Measurements from ENCODE around the gene FAM90A26.
"Not testable (repeated sequence)": the region's sequence is repeated elsewhere in the genome, so short reads cannot be mapped to it uniquely, and the experiment has no call there.

FAM90A26 gene, protein sequence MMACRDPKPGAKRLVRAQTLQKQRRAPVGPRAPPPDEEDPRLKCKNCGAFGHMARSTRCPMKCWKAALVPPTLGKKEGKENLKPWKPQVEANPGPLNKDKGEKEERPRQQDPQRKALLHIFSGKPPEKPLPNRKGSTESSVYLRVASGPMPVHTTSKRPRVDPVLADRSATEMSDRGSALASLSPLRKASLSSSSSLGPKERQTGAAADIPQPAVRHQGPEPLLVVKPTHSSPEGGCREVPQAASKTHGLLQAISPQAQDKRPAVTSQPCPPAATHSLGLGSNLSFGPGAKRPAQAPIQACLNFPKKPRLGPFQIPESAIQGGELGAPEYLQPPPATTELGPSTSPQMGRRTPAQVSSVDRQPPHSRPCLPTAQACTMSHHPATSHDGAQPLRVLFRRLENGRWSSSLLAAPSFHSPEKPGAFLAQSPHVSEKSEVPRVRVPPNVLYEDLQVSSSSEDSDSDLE

DNA sequence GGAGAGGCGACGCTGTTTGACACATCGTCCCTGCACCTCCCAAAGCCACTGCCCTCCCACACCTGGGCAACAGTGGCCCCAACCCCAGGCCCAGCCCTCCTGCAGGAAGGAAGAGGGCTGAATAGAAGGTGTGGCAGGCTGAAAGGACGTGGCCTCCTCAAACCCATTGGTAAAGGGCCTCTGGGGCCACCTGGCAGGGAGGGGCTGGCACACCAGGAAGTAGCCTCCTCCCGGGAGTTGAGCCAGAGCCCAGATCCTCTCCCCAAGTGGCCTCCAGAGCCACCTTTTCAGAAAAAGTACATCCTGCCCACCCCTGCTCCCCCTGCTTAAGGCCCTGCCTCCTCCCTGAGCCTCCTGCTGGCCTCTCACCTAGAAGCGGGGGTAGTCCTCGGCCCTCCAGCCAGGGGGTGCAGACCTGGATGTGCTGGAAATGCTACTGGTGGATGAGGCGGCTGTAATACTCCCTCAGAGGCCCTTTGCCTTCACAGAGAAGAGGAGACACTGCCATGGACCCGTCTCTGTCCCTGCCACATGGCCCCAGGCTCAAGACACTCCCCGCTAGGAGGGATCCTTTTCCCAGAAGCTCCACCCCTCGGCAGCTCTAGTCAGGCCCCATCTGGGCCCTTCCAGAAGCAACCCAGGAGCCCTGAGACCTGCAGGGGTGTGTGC, at the start of gene FAM90A26:
FAM90A26 (plus strand) TSS at position 619 of the 669 bp plus-strand sequence. CDS start 2,764 bp downstream, outside the sequence.
- in situ Hi-C loops (cut with MboI; ENCODE audit: low sequenced_read_pairs) = not testable (repeated sequence)

DNA sequence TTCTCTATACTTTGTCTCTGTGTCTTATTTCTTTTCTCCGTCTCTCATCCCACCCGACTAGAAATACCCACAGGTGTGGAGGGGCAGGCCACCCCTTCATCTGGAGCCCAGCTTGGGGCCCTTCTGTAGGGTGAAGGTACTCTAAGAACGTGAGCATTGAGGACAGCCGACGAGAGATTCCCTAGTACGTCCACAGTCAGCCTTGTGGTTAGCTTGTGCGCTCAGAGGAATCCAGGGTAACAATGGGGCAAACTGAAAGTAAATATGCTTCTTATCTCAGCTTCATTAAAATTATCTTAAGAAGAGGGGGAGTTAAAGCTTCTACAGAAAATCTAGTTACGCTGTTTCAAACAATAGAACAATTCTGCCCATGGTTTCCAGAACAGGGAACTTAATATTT, 47.5 kb upstream of the FAM90A26 start:
- in situ Hi-C loops (cut with MboI; ENCODE audit: low sequenced_read_pairs) = not testable (repeated sequence)

DNA sequence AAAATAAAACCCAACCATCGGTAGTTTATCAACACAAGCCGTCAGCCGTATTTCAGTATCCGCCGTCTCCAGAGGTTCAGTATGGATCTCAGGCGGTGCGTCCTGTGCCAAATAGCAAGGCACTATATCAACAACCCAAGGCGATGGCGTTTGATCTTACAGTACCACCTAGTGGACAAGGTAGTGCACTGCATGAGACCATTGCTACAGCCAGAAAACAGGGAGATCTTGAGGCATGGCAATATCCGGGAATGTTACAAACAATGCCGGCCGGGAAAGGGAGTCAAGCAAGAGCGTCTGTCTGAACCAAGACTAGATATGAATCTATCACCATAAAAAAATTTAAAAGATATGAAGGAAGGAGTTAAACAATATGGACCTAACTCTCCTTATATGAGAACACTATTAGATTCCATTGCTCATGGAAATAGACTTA, 46.6 kb upstream of the FAM90A26 start:
- in situ Hi-C loops (cut with MboI; ENCODE audit: low sequenced_read_pairs) = not testable (repeated sequence)

DNA sequence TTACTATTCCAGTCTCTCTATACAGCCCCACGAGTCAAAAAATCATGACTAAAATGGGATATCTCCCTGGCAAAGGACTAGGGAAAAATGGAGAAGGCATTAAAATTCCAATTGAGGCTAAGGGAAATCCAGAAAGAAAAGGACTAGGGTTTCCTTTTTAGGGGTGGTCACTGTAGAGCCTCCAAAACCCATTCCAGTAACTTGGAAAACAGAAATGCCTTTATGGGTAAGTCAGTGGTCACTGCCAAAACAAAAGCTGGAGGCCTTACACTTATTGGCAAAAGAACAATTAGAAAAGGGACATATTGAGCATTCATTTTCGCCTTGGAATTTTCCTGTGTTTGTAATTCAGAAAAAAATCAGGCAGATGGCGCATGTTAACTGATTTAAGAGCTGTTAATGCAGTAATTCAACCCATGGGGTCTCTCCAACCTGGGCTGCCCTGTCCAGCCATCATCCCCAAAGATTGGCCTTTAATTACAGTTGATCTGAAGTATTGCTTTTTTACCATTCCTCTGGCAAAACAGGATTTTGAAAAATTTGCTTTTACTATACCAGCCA, 44.5 kb upstream of the FAM90A26 start:
- in situ Hi-C loops (cut with MboI; ENCODE audit: low sequenced_read_pairs) = not testable (repeated sequence)

DNA sequence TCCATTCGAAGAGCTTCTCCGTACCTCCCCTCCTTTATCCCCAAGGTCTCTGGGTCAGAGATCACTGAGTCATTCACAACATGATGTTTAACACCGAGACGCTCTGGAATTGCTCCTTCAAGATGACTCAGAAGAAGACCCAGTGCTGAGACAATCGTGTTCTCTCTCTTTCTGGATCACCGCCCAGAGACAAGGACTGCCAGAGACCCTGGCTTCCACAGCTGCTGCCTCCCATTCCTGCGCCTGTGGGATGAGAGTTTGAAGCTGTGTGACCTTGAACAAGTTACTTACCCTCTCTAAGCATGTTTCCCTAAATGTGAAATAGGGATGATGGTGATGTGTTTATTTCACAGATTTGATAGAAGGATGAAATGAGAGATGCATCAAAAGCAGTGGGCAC, 38.8 kb upstream of the FAM90A26 start:
- in situ Hi-C loops (cut with MboI; ENCODE audit: low sequenced_read_pairs) = not testable (repeated sequence)

DNA sequence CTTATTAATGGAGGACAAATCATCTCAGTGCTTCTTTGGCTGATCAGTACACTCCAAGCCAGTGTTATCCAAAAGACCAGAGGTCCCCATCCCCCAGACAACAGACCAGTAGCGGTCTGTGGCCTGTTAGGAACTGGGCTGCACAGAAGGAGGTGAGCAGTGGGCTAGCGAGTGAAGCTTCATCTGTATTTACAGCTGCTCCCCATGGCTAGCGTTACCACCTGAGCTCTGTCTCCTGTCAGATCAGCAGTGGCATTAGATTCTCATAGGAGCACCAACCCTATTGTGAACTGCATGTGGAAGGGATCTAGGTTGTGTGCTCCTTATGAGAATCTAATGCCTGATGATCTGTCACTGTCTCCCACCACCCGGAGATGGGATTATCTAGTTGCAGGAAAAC, 37.4 kb upstream of the FAM90A26 start:
- in situ Hi-C loops (cut with MboI; ENCODE audit: low sequenced_read_pairs) = not testable (repeated sequence)

DNA sequence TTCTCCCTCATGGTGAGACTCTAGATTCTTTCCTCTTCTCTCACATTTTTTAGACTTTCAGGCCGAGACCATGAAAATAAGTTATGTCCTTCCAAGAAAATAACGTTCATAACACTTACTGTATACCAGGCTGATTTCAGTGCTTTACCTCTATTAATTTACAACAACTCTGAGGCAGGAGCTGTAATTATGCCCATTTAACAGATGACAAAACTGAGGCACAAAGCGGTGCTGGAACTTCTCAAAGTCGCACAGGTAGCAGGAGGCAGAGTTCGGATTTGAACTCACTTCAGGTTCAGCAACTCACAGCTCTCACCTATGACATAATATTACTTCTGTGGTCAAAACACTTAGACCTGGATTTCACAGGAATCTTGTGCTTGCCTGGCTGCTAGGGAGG, 36.2 kb upstream of the FAM90A26 start:
- in situ Hi-C loops (cut with MboI; ENCODE audit: low sequenced_read_pairs) = not testable (repeated sequence)

DNA sequence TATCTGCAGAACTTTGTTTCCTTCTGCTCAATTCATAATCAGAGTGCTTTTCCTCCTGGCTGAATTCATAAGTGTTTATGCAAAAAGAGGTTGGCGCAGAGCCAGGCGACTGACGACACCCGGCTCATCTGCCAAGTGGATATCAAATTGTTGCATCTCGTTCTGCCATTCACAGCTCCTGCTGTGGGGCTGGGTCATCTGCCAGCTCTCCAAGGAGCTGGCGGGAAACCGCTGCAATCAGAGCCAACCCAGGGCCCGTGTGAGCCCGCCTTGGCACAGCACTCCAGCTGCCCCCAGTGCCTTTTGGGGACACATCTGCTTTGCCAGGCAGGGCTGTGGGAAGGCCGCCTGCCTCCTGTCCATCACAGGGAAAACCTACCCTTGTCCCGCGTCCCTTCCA, 35.7 kb upstream of the FAM90A26 start:
- in situ Hi-C loops (cut with MboI; ENCODE audit: low sequenced_read_pairs) = not testable (repeated sequence)

DNA sequence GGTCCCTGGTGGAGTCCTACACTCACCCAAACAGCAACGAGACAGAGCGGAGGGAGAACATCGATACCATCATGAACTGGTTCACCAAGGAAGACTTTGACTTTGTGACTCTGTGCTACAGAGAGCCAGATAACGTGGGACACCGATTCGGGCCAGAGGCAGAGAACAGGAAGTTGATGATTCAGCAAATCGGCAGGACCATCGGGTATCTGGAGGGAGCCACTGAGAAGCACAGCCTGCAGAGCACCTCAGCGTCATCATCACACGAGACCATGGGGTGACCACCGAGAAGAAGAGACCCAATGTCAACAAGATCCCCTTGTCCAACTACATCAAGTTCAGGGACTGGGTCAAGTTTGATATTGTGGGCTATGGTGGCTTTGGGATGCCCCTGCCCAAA, 29.2 kb upstream of the FAM90A26 start:
- in situ Hi-C loops (cut with MboI; ENCODE audit: low sequenced_read_pairs) = not testable (repeated sequence)

DNA sequence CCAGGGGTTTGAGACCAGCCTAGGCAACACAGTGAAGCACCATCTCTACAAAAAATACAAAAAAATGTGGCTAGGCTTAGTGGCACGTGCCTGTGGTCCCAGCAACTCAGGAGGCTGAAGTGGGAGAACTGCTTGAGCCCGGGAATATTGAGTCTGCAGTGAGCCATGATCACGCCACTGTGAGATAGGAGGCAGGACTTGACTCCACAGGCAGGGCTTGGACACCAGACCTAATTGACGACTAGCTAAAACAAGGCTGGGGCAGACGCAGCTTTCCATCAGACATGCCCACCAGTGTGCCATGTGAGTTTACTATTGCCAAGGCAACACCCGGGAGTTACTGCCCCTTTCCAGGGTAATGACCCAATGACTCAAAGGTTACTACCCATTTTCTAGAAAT, 27.4 kb upstream of the FAM90A26 start:
- in situ Hi-C loops (cut with MboI; ENCODE audit: low sequenced_read_pairs) = not testable (repeated sequence)

DNA sequence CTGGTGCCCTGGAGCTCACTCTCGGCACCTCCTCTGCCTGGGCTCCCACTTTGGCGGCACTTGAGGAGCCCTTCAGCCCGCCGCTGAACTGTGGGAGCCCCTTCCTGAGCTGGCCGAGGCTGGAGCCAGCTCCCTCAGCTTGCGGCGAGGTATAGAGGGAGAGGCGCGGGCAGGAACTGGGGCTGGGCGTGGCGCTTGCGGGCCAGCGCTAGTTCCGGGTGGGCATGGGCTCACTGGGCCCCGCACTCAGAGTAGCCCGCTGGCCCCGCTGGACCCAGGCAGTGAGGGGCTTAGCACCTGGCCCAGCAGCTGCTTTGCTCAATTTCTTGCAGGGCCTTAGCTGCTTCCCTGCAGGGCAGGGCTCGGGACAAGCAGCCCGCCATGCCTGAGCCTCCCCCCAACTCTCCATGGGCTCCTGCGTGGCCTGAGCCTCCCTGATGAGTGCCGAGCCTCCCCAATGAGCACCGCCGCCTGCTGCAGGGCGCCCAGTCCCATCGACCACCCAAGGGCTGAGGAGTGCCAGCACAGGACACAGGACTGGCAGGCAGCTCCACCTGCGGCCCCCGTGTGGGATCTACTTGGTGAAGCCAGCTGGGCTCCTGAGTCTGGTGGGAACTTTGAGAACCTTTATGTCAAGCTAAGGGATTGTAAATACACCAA, 26.7 kb upstream of the FAM90A26 start:
- in situ Hi-C loops (cut with MboI; ENCODE audit: low sequenced_read_pairs) = no loop called here

DNA sequence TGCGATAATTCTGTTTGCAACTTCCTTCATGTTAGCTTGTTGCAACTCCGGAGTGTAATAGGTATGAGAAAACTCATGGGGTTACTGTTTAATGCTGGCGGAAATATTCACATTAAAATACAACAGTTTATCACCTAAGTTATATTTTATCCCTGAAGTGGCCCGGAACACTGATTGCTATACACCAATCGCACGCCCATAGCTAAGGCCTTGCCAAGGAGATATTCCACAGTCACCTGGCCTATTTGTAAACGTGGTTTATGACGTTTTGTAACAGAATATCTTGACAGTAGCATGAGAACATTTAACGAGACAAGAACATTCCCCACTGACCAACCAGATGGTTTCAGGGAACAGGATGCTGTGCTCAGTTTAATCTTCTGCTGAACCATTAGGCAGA, 23.2 kb upstream of the FAM90A26 start:
- in situ Hi-C loops (cut with MboI; ENCODE audit: low sequenced_read_pairs) = no loop called here

DNA sequence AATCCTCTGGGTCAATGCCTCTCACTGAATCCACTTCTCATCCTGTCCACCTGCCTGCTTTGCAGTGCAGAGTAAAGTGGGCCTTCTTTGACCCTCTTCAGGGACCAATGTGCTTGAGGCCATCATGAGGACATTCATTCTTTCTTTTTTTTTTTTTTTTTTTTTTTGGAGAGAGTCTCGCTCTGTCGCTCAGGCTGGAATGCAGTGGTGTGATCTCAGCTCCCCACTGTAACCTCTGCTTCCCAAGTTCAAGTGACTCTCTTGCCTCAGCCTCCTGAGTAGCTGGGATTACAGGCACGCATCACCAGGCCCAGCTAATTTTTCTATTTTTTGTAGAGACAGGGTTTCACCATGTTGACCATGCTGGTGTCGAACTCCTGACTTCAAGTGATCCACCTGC, 22.8 kb upstream of the FAM90A26 start:
- in situ Hi-C loops (cut with MboI; ENCODE audit: low sequenced_read_pairs) = not testable (repeated sequence)

DNA sequence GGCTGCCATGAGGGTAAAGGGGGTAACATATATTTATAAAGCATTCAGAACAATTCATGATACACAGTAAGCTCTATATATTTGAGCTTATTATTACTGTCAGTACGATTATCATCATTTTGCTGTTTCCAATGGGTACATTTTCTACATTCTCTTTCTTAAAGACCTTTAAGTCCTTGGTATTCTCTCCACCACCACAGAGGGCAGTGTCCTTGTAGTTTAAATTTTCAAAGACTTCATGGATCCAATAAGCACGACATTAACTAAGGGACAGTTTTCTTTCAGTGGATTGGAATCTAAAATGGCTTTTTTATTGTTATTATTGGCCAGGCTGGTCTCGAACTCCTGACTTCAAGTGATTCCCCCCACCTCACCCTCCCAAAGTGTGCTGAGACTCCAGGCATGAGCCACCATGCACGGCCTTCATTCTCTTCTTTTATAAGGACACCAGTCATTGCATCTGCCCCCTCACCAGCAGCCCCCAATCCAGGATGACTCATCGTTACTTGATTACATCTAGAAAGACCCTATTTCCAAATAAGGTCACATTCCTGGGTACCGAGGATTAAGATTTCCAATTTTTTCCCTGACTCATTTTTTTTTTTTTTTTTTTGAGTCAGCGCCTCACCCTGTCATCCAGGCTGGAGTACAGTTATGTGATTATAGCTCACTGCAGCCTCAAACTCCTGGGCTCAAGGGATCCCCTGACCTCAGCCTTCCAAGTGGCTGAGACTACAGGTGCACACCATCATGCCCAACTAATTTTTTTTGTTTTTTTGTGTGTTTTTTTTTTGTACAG, 21.4 kb upstream of the FAM90A26 start:
- in situ Hi-C loops (cut with MboI; ENCODE audit: low sequenced_read_pairs) = not testable (repeated sequence)

DNA sequence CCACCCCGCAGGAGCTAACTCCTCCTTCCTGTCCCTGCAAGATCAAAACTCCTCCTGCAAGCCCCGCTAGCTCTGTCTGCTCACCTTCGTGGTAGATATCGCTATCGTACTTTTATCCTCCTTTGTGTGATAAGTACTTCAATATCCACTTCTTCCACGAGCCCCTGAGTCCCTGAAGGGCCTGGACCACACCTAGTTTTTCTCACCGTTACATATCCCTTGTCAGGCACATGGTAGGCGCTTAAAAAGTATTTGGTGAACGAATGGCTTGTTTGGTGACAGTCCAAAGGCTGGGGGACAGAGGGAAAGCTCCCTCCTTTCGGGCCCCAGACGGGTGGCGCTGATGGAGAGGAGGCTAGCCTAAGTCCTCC, 18.4 kb upstream of the FAM90A26 start:
- in situ Hi-C loops (cut with MboI; ENCODE audit: low sequenced_read_pairs) = not testable (repeated sequence)

DNA sequence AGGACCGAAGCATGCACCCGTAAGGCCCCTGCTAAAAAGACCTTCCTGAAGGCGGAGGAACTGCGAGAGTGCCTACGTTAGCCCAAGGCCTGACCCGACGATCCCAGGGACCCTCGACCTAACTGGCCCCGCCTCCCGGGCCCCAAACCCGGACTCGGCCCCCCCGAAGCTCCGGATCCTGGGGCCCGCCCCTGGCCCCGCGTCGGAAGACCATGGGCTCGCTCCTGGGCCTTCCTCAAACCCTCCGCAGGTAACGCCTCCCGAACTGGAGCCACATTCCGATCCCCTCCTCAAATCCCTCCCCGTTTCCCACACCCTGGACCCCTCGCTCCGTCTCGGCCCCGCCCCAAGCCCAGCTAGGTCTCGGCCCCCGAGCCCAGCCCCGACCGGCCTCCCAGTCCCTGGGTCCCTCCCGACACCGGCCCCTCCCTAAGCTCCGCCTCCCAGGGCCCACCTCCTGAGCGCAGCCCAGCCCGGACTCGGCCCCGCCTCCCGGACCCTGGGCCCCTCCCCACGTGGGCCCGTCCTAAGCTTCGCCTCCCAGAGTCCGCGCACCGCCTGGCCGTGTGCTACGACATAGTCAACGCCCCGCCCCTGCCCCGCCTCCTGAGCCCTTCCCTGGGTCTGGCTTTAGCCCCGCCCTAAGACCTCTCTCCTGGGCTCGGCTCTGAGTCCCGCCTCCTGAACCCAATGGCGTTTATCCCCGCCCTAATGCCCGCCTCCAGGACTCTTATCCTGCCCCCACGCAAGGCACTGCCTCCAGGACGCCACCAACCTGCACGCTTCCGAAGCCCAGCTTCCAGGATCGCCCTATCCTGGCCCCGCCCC, 17.8 kb upstream of the FAM90A26 start:
- in situ Hi-C loops (cut with MboI; ENCODE audit: low sequenced_read_pairs) = not testable (repeated sequence)

DNA sequence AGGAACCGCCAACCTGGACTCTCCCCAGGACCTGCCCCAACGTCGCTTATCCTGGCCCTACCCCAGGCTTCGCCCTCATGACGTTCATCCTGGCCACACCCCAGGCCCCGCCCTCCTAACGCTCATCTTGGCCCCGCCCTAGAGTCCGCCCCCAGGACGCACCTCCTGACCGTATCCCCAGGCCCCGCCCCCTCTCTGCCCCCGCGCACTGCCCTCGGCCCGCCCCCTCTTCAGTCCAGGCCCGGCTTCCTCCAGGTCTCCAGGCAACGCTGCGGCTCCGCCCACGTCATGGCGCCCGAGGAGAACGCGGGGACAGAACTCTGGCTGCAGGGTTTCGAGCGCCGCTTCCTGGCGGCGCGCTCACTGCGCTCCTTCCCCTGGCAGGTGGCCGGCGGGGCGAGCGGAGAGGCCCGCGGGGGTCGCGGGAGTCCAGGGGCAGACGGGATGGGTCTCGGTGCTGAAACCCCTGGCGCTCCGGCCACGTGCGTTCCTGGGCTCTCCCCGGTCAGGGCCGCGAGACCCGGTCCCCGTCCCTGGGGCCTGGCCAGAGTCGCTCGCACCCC, 17.1 kb upstream of the FAM90A26 start:
- in situ Hi-C loops (cut with MboI; ENCODE audit: low sequenced_read_pairs) = not testable (repeated sequence)

DNA sequence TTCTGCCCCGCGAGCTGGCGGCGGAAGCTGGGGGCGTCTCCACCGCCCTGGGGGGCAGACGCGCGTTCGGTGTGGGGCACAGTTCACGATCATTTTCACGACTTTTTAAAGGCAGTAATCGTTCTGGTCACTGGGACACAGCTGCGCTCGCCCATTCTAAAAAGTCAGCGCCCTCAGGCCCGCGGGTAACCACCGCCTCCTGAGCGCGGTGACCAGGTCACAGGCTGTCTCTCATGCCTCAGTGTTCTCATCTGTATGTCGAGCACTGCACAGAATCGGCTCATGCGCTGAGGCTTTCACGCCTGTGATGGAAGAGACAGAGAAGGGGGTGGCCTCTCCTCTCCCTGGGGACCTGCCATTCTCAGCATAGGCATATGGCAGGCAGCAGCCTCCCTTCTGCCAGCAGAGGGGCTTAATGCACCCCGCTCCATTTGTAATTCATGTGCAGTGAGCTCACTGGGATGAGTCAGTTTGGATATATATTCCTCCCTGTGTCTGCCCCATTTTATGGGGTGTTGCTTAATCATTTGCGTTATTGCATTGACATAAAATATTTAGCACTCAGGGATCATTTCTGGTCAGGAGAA, 16.5 kb upstream of the FAM90A26 start:
- in situ Hi-C loops (cut with MboI; ENCODE audit: low sequenced_read_pairs) = not testable (repeated sequence)

Measured in HL-60/S4 treated with retinoic acid at 250 ng/mL for 4 days and 3 days (cell line).